Loucy (cell line): Measurements from ENCODE around the gene HIP1R.

Source experiments
- EZH2phosphoT487 ChIP-seq: fragments of 200-600 bp; IDR thresholded peaks from 2 replicates; pipeline ENCODE4 v1.6.1; 2018; ENCODE audit warnings: antibody characterized with exemption, mild to moderate bottlenecking, moderate library complexity, borderline replicate concordance
- TF ChIP-seq, protein P1 (sequence below): fragments of 200-600 bp; sonication (generic); conservative IDR thresholded peaks from 2 replicates; pipeline ENCODE4 v1.5.1; 2014; ENCODE audit warnings: mild to moderate bottlenecking, antibody characterized with exemption, low read length

DNA sequence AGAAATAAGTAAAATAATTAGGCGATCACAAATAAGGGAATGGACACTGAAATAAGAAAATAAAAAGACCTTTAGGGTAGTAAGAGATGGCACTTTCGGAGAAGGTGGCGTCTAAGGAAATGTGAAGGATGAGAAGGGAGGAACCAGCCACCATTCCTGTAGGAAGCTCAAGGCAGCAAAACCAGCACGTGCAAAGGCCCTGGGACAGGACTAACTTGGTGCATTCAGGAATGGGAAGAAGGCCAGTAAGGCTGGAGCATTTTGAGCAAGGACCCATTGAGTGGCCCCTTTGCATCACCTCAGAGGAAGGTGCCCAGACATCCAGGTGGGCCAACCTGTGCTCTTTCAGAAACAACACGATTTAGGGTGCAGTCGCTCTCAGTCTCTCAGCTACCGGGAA, 61.4 kb downstream of the HIP1R start:
- TF ChIP-seq, protein P1, sequence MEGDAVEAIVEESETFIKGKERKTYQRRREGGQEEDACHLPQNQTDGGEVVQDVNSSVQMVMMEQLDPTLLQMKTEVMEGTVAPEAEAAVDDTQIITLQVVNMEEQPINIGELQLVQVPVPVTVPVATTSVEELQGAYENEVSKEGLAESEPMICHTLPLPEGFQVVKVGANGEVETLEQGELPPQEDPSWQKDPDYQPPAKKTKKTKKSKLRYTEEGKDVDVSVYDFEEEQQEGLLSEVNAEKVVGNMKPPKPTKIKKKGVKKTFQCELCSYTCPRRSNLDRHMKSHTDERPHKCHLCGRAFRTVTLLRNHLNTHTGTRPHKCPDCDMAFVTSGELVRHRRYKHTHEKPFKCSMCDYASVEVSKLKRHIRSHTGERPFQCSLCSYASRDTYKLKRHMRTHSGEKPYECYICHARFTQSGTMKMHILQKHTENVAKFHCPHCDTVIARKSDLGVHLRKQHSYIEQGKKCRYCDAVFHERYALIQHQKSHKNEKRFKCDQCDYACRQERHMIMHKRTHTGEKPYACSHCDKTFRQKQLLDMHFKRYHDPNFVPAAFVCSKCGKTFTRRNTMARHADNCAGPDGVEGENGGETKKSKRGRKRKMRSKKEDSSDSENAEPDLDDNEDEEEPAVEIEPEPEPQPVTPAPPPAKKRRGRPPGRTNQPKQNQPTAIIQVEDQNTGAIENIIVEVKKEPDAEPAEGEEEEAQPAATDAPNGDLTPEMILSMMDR, result no peak
- no peak for TF ChIP-seq EZH2phosphoT487
